H1 (cell line): ENCODE measurements around the gene KCNK13. TPM values are rescaled to one million over a fixed set of nuclear protein-coding genes. Genes with fewer than 3 reads are reported as not detected.

Source experiments
- CTCF ChIA-PET: fragments of 300-600 bp; sonication (Branson Sonifier 250); formaldehyde crosslinking; loops from one replicate; lab custom pipeline; 2021; ENCODE audit not compliant: partially characterized antibody; lab: Charles Lee
- POLR2A ChIA-PET: fragments of 300-600 bp; sonication (Branson Sonifier 250); formaldehyde crosslinking; loops from one replicate; lab custom pipeline; 2021; ENCODE audit warnings: inconsistent platforms; ENCODE audit not compliant: partially characterized antibody; lab: Charles Lee
- DNase-seq, 2 experiments: peaks; one replicate each; pipeline versions ENCODE4 v3.0.0 to v3.0.0-alpha.2; 2010 to 2022; ENCODE audit warnings: low spot score in 2 of 2, low read depth in 1 of 2, mixed read lengths in 1 of 2
- FAIRE-seq: peaks from 2 replicates; lab custom pipeline; 2011; peaks lifted over from hg19 to GRCh38; lab: Jason Lieb, UNC
- H2AFZ ChIP-seq: 2 replicates; pipeline ENCODE4 v1.8.1; 2012; ENCODE audit warnings: low read length, inconsistent platforms
- H2AK5ac ChIP-seq: 2 replicates; pipeline ENCODE4 v1.6.1; 2013; ENCODE audit warnings: low read depth, low read length
- H2BK120ac ChIP-seq: replicated peaks from 2 replicates; pipeline ENCODE3; 2013; ENCODE audit warnings: low read depth, low read length, inconsistent platforms
- H2BK12ac ChIP-seq: 2 replicates; pipeline ENCODE4 v1.6.1; 2013; ENCODE audit warnings: low read depth, low read length
- H2BK15ac ChIP-seq: 2 replicates; pipeline ENCODE4 v1.6.1; 2013; ENCODE audit warnings: low read length
- H2BK20ac ChIP-seq: 2 replicates; pipeline ENCODE4 v1.6.1; 2013; ENCODE audit warnings: low read length
- H2BK5ac ChIP-seq: 2 replicates; pipeline ENCODE4 v1.6.1; 2013; ENCODE audit warnings: low read depth, low read length
- H3K14ac ChIP-seq: 2 replicates; pipeline ENCODE4 v1.6.1; 2013; ENCODE audit warnings: inconsistent platforms; ENCODE audit not compliant: insufficient read length
- H3K18ac ChIP-seq: 2 replicates; pipeline ENCODE4 v1.6.1; 2013; ENCODE audit warnings: low read length; ENCODE audit errors: extremely low read depth
- H3K23ac ChIP-seq: 2 replicates; pipeline ENCODE4 v1.6.1; 2013; ENCODE audit warnings: inconsistent platforms; ENCODE audit not compliant: insufficient read length
- H3K23me2 ChIP-seq: 2 replicates; pipeline ENCODE4 v1.6.1; 2013; ENCODE audit warnings: low read depth, low read length
- H3K27ac ChIP-seq: 2 replicates; pipeline ENCODE4 v1.6.1; 2011; ENCODE audit warnings: low read depth, low read length, inconsistent platforms
- H3K27me3 ChIP-seq, 4 experiments: replicated peaks in 1 of 4; 1 replicate in 1 of 4; 2 replicates in 3 of 4; pipeline versions ENCODE4 v1.6.1 to v1.8.1; 2011 to 2013; ENCODE audit warnings: low read length in 3 of 4, mild to moderate bottlenecking in 3 of 4, inconsistent platforms in 2 of 4, mixed read lengths in 2 of 4, moderate library complexity in 1 of 4; ENCODE audit not compliant: control insufficient read depth in 3 of 4, insufficient read depth in 3 of 4; ENCODE audit errors: extremely low read depth in 1 of 4
- H3K36me3 ChIP-seq, 4 experiments: 2 replicates each; pipeline versions ENCODE4 v1.6.1 to v1.8.1; 2011 to 2013; ENCODE audit warnings: mild to moderate bottlenecking in 4 of 4, low read length in 3 of 4, moderate library complexity in 2 of 4, control low read depth in 1 of 4, inconsistent platforms in 1 of 4; ENCODE audit not compliant: insufficient read depth in 4 of 4, control insufficient read depth in 2 of 4
- H3K4ac ChIP-seq: replicated peaks from 2 replicates; pipeline ENCODE3; 2013; ENCODE audit warnings: low read length, low read depth, mixed read lengths, inconsistent platforms; ENCODE audit not compliant: insufficient read length
- H3K4me1 ChIP-seq, 4 experiments: replicated peaks in 1 of 4; 1 replicate in 1 of 4; 2 replicates in 3 of 4; pipeline versions ENCODE4 v1.6.1 to v1.8.1; 2011 to 2013; ENCODE audit warnings: low read length in 3 of 4, inconsistent platforms in 2 of 4, mixed read lengths in 1 of 4; ENCODE audit not compliant: insufficient read depth in 4 of 4, control insufficient read depth in 3 of 4
- H3K4me2 ChIP-seq, 2 experiments: 2 replicates each; pipeline versions ENCODE4 v1.6.1 to v1.8.1; 2011 to 2013; ENCODE audit warnings: low read depth in 2 of 2, low read length in 2 of 2, control low read depth in 1 of 2, inconsistent platforms in 1 of 2, mild to moderate bottlenecking in 1 of 2; ENCODE audit not compliant: insufficient read depth in 1 of 2
- H3K4me3 ChIP-seq, 4 experiments: fragments of 200-600, 300-600 bp in 1 of 4; sonication (generic), shearing (Covaris generic), sonication (Bioruptor Twin) in 1 of 4; 2 replicates each; pipeline versions ENCODE4 v1.5.1 to v1.8.1; 2011 to 2016; ENCODE audit warnings: low read length in 4 of 4, low read depth in 3 of 4, control low read depth in 2 of 4, inconsistent platforms in 2 of 4, mild to moderate bottlenecking in 2 of 4, mixed read lengths in 1 of 4, moderate library complexity in 1 of 4; ENCODE audit not compliant: insufficient read depth in 2 of 4; ENCODE audit errors: extremely low read depth in 1 of 4
- H3K56ac ChIP-seq: replicated peaks from 2 replicates; pipeline ENCODE3; 2013; ENCODE audit warnings: low read depth, mild to moderate bottlenecking, mixed read lengths, low read length, inconsistent platforms; ENCODE audit not compliant: insufficient read length
- H3K79me1 ChIP-seq: 2 replicates; pipeline ENCODE4 v1.6.1; 2013; ENCODE audit warnings: low read depth, low read length, control low read depth
- H3K79me2 ChIP-seq, 2 experiments: 2 replicates each; pipeline versions ENCODE4 v1.6.1 to v1.8.1; 2012 to 2013; ENCODE audit warnings: low read length in 2 of 2, mild to moderate bottlenecking in 2 of 2, inconsistent platforms in 1 of 2; ENCODE audit not compliant: insufficient read depth in 2 of 2, control insufficient read depth in 1 of 2
- H3K9ac ChIP-seq, 4 experiments: replicated peaks in 1 of 4; 1 replicate in 1 of 4; 2 replicates in 3 of 4; pipeline versions ENCODE4 v1.6.1 to v1.8.1; 2011 to 2013; ENCODE audit warnings: low read depth in 3 of 4, low read length in 3 of 4, control low read depth in 2 of 4, mild to moderate bottlenecking in 2 of 4, moderate library complexity in 2 of 4, inconsistent platforms in 1 of 4; ENCODE audit errors: extremely low read depth in 1 of 4
- H3K9me3 ChIP-seq, 2 experiments: 2 replicates each; pipeline versions ENCODE4 v1.6.1 to v1.8.1; 2012 to 2013; ENCODE audit warnings: mild to moderate bottlenecking in 2 of 2, moderate library complexity in 2 of 2, control low read depth in 1 of 2, inconsistent platforms in 1 of 2, low read depth in 1 of 2, low read length in 1 of 2, mixed read lengths in 1 of 2; ENCODE audit not compliant: insufficient read depth in 2 of 2
- H4K20me1 ChIP-seq, 2 experiments: replicated peaks in 1 of 2; 2 replicates each; pipeline versions ENCODE3 to v1.8.1; 2011 to 2013; ENCODE audit warnings: inconsistent platforms in 2 of 2, low read length in 2 of 2, mild to moderate bottlenecking in 1 of 2; ENCODE audit not compliant: insufficient read depth in 2 of 2, control insufficient read depth in 1 of 2
- H4K5ac ChIP-seq: 2 replicates; pipeline ENCODE4 v1.6.1; 2013; ENCODE audit warnings: low read length, low read depth, mixed read lengths, inconsistent platforms; ENCODE audit not compliant: insufficient read length
- H4K8ac ChIP-seq: 2 replicates; pipeline ENCODE4 v1.8.0; 2013; ENCODE audit warnings: mild to moderate bottlenecking, moderate library complexity, low read length, inconsistent platforms; ENCODE audit not compliant: insufficient read depth; ENCODE audit errors: extremely low read depth
- H4K91ac ChIP-seq: replicated peaks from 2 replicates; pipeline ENCODE3; 2013; ENCODE audit warnings: low read length, mixed read lengths, inconsistent platforms; ENCODE audit not compliant: insufficient read length
- BRCA1 ChIP-seq: IDR thresholded peaks from 2 replicates; pipeline ENCODE4 v1.6.1; 2012; ENCODE audit warnings: low read depth, low read length, improper control_type of control experiment
- CHD1 ChIP-seq: IDR thresholded peaks from 2 replicates; pipeline ENCODE4 v1.6.1; 2012; ENCODE audit warnings: low read depth, low read length, improper control_type of control experiment
- CHD2 ChIP-seq: IDR thresholded peaks from 2 replicates; pipeline ENCODE4 v1.6.1; 2012; ENCODE audit warnings: low read length, improper control_type of control experiment
- GTF2F1 ChIP-seq: IDR thresholded peaks from 2 replicates; pipeline ENCODE4 v1.6.1; 2012; ENCODE audit warnings: low read depth, low read length, improper control_type of control experiment, borderline replicate concordance
- KDM4A ChIP-seq: IDR thresholded peaks from one replicate; pipeline ENCODE4 v1.7.1; 2012; ENCODE audit warnings: low read depth, mild to moderate bottlenecking, moderate library complexity, low read length, inconsistent platforms; ENCODE audit not compliant: severe bottlenecking
- NRF1 ChIP-seq: IDR thresholded peaks from 2 replicates; pipeline ENCODE4 v1.6.1; 2011; ENCODE audit warnings: mild to moderate bottlenecking, low read depth, low read length, improper control_type of control experiment
- POU5F1 ChIP-seq: IDR thresholded peaks from 2 replicates; pipeline ENCODE4 v1.6.1; 2011; ENCODE audit warnings: low read depth, mild to moderate bottlenecking, low read length, moderate library complexity
- RFX5 ChIP-seq: IDR thresholded peaks from 2 replicates; pipeline ENCODE4 v1.6.1; 2011; ENCODE audit warnings: low read depth, low read length, improper control_type of control experiment, borderline replicate concordance
- RNF2 ChIP-seq: fragments of 200-900, 300-1000 bp; sonication (generic); IDR thresholded peaks from 2 replicates; pipeline ENCODE4 v1.7.1; 2016; ENCODE audit warnings: borderline replicate concordance, low read depth, mild to moderate bottlenecking, antibody characterized with exemption, low read length; ENCODE audit not compliant: poor library complexity, severe bottlenecking; ENCODE audit errors: missing control alignments
- TAF7 ChIP-seq: optimal IDR thresholded peaks from 2 replicates; pipeline ENCODE3; 2011; ENCODE audit warnings: low read depth, mild to moderate bottlenecking, inconsistent platforms, low read length, moderate library complexity, borderline replicate concordance
- WGBS, 2 experiments: shearing (Covaris generic) in 1 of 2; methylation state at CpG; one replicate each; pipeline versions ENCODE4 v1.1.6 to v1.1.7; 2013 to 2015; ENCODE audit warnings: low lambda C conversion rate in 2 of 2, mixed read lengths in 2 of 2, inconsistent platforms in 1 of 2, low coverage in 1 of 2, missing lambda C conversion rate in 1 of 2; ENCODE audit not compliant: insufficient replicate concordance in 2 of 2, insufficient coverage in 1 of 2, insufficient read length in 1 of 2; ENCODE audit errors: extremely low coverage in 1 of 2, missing lambda C conversion rate in 1 of 2; 5-methylcytosine and 5-hydroxymethylcytosine counted together
- polyA plus RNA-seq, 7 experiments: library from polyadenylated mRNA; depleted of rRNA in 3 of 7; stranded (reverse) in 5 of 7; unstranded in 2 of 7; fragments of >200 nt in 5 of 7; fragments of 200-250 nt in 2 of 7; gene quantifications; 1 replicate in 5 of 7; 2 replicates in 1 of 7; 4 replicates in 1 of 7; pipeline versions ENCODE4 v1.2.1 to v1.2.3, GENCODE V29; 2011 to 2013; ENCODE audit warnings: missing spikeins in 2 of 7, mixed read lengths in 2 of 7
- total RNA-seq: library from RNA; stranded (reverse); fragmentation: NEBNext Ultra II Directional; extraction: Animal tissue kit (Norgen Biotek cat#: 25700); gene quantifications from 2 replicates; pipeline ENCODE4 v1.2.1, GENCODE V29; 2021

KCNK13 gene
- total and polyA plus RNA-seq, 2 of the 8 experiments (the other 6 are each of a cell fraction or from before 2014, with no cell fraction given) = 0.39 to 0.48 TPM

DNA sequence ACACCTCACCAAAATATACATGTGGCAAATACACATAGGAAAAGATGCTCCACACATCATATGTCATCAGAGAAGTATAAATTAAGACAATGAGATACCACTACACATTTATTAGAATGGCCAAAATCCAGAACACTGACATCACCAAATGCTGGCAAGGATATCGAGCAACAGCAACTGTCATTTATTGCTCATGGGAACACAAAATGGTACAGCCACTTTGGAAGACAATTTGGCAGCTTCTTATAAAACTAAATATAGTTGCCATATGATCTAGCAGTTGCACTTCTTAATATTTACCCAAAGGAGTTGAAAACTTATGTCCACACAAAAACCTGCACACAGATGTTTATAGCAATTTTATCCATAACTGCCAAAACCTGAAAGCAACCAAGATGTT lies 7.0 kb upstream of the KCNK13 start:
- Histone ChIP-seq H3K9me3 (no peaks in the 10 kb centered on the region), H3K36me3 (no peaks in the 10 kb centered on the region), H4K5ac (no peak overlapping the region), H3K56ac (no peak overlapping the region), H3K9ac (no peak overlapping the region), H3K18ac (no peak overlapping the region), H3K4ac (no peak overlapping the region), H2BK120ac (no peak overlapping the region), H2AK5ac (no peak overlapping the region), H4K20me1 (no peaks in the 10 kb centered on the region), H2BK20ac (no peak overlapping the region), H2BK12ac (no peak overlapping the region), H3K4me1 (0 out of 7 replicates have a peak, but pooled peaks cover 0 to 2% (median 0%) of the 10 kb centered on the region in 4 experiments), H3K4me3 (no peak overlapping the region), H4K91ac (no peak overlapping the region), H3K79me1 (no peaks in the 10 kb centered on the region), H3K4me2 (no peak overlapping the region), H3K27ac (no peak overlapping the region), H2AFZ (no peak overlapping the region), H3K27me3 (peaks cover 2 to 7% (median 5%) of the 10 kb centered on the region in 4 experiments; a peak in 6 of 7 replicates), H3K23me2 (no peaks in the 10 kb centered on the region), H3K79me2 (no peaks in the 10 kb centered on the region), H3K23ac (no peak overlapping the region), H4K8ac (no peak overlapping the region), H2BK5ac (no peak overlapping the region), H2BK15ac (no peak overlapping the region), H3K14ac (no peak overlapping the region)
- WGBS, 2 experiments = 89% methylated on average over 1 of the region's 1 CpG; no CpG with 5 or more reads in 1 of the 2 experiments
- ChIA-PET POLR2A (no interaction called here), CTCF (interaction anchor here (0.6 to 2.2 kb wide), 2 partner anchors 81 to 1713 kb away, joined by 3 to 5 read pairs; no protein-coding TSS in a partner anchor)
- DNase-seq (no peak), FAIRE-seq (no peak)
- TF ChIP-seq RNF2 (no peak), TAF7 (no peak), RFX5 (no peak), NRF1 (no peak), BRCA1 (no peak), CHD2 (no peak), KDM4A (no peak), POU5F1 (no peak), CHD1 (no peak), GTF2F1 (no peak)
